IPS-NIHi7 (cell line): Measurements from ENCODE around the gene FAT1.

Experiments used
- DNase-seq: peaks from one replicate; pipeline ENCODE4 v3.0.0; 2012; ENCODE audit warnings: mixed read lengths; ENCODE audit errors: extremely low spot score

Gene FAT1

DNA sequence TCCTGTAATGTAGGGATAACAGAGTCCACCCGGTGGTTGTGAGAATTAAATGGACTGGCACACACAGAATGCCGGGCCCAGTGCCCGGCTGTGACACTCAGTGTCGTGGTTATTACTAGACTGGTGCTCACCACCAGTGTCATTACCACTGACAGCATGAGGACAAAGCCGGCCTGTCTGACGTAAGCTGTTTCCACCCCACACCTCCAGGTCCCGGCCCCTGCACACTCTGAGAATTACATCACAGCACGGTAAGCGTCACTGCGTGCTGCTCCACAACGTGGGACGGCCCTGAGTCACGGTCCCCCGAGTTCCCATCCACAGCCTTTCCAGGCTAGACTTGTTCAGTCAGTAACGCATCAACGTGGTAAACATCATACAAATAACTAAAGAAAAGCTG is 22.9 kb downstream of the FAT1 start:
- DNase-seq, result no peak

DNA sequence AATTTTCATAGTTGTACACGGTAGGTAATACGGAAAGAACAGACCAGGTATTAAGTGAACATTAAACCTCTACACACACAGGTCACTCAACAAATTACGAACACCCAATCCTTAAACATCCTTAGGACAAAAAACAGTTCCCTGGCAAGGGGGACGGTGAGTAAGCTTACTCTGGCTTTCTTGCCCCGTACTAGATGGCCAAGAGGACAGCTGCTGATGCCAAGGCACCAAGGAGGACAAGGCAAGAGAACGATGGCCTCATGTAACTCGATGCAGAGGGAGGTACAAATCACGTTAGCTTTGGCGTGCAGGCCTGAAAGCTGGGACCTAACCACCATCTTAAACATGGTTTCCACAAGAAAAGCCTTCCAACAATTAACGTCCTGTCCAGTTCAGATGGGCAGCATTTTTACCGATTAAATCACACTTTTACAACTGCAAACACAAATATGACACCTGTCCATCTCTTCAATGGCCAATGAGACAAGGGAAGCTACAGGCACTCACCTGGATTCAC is 23.7 kb downstream of the FAT1 start:
- no peak for DNase-seq

DNA sequence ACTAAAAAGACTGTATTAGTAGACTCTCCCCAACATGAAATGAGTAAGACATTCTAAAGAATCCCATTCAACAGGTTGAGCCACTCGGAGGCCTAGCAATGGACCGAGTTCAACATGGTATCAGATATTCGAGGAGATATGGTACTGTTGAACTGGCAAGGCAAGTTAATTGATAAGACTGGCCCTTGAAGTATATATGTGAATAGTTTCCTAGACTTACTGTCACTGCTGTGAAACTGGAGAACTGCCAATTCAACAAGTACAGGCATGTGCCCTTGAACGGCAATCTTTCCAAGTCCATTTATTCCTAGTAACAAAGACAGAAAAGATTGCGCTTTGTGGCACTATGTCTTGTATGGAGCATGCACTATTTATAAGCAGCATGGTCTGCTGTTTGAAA is 24.4 kb downstream of the FAT1 start:
- no peak for DNase-seq

DNA sequence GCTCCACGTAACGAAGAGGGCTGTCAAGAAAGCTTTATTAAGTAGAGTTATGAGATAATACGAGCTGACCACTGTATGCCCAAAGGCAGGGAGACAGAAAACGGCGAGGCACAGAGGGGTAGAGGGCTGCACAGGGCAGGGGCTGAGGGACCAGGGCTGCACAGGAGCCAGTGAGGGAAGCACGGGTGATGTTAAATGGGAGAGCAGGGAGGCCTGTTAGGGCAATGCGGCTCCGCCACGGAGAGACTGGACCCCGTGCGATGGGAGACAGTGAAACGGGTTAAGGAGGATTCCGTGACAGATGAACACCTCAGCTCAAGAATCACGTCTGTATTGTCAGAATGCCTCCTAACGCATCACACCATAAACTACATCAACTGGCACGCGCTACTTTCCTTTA is 25.1 kb downstream of the FAT1 start:
- no peak for DNase-seq

DNA sequence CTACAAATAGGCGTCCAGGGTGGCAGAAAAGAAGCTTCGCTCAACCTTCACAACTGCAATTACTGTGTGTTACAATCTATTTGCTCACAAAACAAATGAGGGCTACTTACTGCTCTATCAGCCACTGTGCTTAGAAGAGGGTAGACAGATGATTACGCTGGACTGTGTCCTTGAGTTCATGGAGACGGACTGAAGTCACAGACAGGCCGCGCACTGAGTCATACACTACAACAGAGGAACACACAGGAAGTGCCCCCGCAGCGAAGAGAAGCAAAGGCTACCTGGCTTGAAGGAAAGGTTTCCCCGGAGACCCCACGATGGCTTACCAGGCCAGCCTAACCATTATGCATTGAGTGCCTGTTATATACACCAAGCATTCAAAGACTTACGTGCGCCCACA is 25.6 kb downstream of the FAT1 start:
- no peak for DNase-seq

DNA sequence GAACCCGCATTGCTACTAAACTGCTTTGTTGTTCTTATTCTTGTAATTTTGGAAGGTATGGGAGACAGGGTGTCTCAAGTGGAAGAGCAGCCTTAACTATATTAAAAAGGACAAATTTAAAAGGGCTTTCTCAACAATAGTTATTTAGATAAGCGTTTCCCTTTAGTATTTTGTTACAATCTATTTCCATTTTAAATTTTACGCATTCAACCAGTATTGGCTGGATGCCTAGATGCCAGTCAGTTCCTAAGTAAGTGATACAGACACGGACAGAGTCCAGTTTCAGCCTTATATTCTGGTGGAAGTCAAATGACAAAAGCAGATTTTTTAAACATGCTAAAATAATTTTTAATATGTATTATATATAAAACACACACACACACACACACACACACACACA is 28.3 kb downstream of the FAT1 start:
- no peak for DNase-seq

DNA sequence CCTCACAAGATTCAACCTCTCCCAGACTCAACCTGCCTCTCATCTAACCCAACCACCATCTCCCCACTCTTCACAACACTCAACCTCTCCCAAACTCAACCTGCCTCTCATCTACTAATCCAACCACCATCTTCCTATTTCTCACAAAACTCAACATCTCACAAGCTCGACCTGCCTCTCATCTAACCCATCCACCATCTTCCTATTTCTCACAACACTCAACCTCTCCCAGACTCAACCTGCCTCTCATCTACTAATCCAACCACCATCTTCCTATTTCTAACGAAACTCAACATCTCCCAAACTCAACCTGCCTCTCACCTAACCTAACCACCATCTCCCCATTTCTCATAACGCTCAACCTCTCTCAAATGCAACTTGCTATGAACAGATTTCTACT is 29.8 kb downstream of the FAT1 start:
- no peak for DNase-seq

DNA sequence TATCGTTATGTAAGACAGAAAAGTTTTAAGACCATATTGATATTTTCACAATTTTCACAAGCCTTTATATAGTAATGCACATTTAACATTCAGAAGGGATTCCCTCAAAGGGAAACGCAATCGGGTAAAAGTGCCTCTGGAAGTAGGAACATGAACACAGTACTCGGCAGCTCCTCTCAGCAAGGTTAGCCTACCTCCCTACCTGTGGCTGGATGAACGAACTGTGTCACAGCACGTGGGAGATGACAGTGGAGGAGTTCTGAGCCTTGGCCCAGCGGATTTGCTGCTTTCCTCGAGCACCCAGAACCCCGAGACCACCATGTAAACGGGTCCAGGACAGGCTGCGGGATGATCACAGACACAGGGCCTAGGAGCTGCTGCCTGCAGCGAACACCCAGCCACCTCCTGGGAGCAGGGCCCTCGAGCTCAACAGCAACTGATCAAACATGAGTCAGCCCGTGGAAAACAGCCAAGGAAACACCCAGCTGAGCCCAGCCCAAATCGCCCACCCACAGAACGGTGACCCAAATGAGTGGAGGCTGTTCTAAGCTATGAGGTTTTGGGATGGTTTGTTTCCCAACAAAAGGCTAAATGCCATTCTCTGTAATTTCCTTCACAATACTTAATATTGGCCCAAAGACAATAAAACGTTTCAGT is 30.4 kb downstream of the FAT1 start:
- no peak for DNase-seq

DNA sequence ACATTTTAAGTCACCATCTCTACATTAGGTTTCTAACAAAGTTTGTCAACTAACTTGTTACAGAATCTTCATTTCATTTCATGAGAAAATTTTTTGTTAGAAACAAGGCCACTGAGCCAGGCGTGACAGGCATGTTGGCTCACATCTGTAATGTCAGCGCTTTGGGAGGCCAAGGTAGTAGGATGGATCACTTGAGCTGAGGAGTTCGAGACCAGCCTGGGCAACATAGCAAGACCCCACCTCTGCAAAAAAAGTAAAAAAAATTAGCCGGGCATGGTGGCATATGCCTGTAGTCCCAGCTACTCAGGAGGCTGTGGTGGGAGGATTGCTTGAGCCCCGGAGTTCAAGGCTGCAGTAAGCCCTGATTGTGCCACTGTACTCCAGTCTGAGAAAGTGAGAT is 32.3 kb downstream of the FAT1 start:
- DNase-seq, result no peak

DNA sequence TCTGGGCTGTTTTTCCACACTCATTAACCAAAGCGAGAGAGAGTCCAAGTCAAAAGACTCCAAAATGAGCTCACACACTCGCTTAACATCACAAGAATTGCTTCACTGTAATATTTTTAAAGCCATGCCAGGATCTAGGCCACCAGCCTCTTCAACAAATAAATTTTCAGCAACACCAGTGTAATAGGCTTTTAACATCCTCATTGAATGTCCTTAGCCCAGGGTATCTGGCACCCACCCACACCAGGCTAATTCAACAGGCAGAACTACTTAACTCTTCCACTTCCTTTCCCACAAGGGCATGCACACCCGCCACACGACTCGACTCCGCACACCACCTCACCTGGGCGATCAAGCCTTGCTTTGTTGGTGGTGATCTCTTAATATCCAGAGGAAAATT is 34.2 kb downstream of the FAT1 start:
- DNase-seq, result no peak

DNA sequence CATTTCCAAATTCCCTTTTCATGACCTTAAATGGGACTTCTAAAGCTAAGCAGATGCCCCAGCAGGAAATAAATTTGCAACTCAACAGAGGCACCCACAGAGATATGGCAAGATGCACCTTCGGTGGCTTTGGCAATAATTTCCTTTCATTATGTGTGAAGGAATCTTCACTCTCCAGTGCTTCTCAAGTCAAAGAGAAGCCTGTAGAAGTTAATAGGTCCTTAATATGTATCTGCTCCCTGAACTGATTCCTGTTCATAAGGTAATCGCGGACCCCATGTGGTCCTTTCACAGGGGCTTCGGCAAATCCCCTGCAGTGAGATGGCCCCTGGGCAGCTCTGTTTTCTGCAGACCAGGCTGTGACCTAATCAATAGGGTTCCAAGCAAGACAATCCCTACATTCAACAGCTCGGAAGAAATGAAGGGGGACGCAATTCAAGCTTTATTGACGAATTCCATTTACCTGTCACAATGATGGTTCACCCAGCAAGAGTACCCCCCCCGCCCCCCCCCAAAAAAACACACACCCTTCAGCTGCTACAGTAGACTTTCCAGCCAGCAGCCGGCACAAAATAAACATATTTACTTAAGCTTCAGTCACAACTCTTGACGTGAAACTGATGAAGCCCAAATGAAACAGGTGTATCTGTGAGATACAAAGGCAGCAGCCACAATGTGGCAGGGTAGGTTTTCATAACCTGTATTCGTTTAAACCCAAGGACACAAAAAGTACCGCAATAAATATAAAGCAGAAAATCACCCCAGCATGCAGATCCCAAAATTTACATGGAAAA is 35.3 kb downstream of the FAT1 start:
- peak; percentile 36 for DNase-seq

DNA sequence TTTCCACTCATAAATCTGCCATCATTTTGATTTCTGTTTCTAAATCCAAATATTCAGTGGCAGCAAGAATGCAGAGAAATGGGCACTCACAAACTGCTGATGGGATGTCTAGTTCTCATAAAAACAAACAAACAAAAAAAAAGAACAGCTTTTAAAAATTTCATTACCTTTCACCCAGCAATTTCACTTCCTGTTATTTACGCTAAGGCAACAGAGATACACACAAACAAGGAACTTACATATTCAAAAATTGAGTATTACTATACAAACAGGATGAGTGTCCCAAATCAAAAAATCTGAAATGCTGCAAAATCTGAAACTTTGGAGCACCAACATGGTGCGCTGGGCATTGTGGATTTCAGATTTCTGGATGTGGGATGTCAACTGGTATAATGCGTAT is 36.4 kb downstream of the FAT1 start:
- DNase-seq, result no peak

DNA sequence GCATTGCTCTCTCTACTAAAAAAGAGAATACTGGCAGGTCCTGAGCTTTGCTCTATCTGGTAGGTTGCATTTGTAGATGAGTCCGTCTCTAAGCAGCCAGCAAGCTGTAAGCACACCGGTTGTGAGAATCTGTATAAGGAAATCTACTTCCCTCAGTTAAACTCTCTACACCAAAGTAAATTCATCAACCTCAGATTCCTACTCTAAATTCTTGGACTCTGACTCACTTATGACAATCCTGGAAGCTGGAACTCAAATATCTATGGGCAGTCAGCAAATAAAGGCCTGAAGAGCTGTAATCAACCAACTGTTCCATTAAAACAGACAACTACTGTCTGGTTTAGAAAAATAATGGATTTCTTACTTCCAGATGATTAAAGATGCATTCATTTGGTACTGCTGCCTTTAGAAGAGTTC is 37.9 kb downstream of the FAT1 start:
- no peak for DNase-seq

DNA sequence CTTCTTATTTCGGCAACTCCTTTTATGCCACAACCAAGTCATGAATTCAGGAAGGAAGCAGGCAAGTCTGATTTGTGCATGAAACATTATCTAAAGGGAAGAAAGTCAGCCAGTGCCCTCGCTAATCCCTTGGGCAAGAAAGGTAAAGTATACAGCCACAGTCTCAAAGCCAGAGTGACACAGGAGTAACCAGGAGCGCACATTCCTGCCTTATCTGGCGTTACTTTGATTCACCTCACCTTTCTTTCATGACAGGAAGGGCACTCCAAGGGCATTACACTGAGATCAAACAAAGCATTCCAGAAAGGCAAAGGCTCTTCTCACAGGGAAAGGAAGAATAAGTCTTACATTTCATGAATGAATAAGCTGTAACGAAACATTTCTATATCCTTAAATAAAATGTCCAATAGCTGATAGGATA is 38.8 kb downstream of the FAT1 start:
- no peak for DNase-seq

DNA sequence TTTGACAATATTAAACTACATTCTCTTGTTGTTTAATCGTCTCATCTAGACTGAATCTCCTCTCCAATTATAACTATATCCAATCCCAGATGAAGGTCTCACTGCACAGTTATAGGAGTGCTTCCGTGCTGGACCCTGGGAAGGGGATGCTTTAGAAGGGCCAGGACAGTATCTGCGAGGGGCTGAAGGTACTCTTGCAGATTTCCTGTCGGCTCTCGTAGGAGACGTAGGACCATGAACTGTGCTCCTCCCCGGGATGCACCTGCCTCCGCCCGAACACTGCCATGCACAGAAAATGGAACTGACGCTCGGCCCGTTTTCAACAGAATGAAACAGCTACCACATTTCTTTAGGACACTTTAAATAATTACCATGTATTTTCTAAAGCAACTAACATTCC is 39.4 kb downstream of the FAT1 start:
- DNase-seq, result no peak

DNA sequence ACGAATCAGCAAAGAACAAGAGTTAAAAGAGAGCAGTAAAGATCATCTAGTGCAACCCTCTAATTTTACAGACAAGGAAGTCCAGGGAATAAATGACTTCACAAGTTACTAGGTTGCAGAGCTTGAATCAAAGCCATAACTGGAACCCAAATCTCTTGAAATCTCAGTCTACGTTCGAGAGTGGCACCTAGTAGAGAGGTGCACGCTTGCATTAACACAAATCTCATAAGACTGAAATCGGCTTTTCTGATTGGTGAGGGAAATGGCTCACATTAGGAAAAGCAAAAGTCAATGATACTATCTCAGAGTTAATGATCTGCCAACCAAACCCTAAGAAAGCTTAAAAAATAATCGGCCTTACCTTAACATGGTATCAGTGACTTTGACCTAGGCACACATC is 43.0 kb downstream of the FAT1 start:
- DNase-seq, result no peak

DNA sequence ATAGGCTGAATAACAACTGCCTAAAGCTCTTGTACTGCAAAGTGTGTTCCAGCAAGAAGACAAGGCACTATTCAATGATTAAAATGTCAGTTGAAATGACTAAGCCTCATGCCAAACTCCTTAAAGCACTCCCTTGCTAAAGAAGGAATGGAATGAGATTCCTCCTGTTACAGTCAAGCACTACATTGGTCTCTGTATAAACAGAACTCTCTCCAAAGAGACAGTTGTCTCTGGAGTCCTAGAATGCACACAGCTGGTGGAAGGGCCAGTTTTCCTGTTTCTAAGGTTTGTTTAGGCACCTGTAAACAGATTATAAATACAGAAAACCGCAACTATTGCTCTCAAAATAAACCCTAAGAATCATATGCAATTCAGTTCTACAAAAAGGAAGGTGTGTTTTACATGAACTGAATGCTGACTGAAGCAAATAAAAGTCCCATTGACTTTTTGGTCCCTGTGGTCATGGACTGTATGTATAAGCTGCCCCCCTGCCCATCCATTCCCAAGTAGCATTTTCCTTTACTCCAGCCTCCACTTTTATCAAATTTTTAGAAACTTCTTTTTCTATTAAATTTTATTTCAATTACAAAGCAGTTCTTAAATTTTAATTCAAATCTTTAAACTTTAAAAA is 47.0 kb downstream of the FAT1 start:
- DNase-seq, result no peak

DNA sequence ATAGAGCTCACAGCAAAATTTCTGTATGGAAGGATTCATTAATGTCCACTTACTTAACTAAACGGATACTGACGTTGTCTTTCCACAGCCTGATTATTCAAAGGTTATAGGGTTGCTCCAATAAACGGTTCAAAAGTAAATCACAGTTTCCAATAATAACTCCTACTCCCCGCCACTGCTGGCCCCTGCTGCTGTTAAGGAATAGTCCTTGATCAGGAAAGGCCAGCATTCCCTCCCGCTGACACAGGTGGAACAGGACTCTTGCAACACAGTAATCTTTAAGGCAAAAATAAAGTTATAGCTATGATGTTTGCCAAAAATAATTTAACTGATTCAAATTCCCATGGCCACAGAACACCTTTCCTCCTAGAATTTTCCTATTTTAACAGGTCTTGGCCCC is 53.9 kb downstream of the FAT1 start:
- no peak for DNase-seq

DNA sequence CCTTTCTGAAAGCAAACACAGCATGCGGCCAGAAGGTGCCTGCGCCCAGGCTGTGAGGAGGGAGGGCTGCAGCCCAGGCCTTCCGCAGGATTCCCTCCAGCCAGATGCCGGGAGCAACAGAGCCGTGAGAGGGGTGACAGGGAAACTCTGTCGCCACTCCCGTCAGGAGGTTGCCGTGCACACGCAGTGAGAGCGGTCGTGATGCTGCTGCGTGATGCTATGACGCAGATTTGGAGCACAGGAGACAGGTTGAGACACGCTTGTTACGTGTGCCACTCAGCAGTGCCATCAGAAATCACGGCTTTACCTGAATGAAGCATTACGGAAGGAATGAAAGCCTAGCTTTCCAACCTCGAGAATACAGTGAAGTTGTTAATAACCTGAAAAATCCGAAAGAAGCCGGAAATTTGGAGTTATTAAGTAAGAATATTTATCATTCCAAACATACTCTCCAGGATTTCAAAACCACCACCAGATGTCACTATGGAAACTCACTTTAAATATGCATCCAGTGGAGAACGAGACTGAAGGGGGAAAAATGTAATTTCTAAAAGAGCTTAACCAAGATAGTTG is 54.4 kb downstream of the FAT1 start:
- peak; percentile 67 for DNase-seq

DNA sequence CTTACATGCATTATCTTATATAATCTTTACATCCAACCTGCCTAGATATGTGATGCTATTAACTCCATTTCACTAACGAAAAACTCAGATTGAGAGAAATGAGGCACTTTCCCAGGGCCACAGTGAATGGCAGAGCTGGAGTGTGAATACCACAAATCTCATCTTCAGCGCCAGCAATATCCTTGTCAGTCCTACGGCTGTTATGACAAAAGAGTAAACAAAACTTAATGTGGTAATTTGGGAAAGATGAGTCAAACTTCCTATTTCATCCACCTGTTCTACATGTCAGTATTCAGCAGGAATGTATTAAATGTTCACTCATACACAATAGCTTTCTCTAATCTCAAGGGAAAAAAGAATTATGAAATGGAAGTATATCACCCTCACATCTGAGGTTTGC is 56.9 kb downstream of the FAT1 start:
- no peak for DNase-seq

DNA sequence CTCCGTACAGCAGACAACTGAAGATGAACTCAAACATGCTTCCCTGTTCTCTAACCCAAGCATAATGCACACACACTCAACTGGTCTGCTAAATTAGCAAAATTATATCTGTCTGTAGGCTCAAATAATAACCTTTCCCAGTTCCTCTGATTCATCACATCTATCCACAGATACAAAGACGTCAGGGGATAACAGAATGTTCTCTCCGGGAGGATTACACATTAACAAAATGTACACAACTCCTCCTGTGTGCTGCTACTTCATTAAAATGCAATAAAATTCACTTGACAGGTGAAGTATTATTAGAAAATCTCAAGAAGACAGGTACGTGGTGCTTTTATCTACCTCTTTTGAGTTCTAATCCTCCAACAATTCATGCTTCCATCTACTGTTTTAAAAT is 57.4 kb downstream of the FAT1 start:
- DNase-seq, result no peak

DNA sequence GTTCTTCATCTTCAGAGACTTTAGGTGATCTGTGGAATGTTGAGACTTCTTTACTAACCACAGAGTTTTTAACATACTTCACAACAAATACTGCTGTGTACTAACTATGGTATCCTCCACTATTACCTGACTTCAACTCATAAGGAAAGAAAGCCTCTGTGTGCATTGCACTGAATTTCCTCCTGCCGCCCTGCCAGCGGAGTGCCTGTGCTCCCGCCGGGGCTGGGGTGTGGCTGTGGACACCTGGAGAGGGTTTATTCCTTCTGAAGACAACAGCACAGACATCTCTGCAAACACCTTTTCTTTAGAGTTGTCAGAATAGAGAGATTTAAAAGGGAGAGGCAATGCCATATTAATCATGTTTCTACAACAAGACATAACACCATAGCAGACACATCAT is 63.3 kb downstream of the FAT1 start:
- DNase-seq, result no peak

DNA sequence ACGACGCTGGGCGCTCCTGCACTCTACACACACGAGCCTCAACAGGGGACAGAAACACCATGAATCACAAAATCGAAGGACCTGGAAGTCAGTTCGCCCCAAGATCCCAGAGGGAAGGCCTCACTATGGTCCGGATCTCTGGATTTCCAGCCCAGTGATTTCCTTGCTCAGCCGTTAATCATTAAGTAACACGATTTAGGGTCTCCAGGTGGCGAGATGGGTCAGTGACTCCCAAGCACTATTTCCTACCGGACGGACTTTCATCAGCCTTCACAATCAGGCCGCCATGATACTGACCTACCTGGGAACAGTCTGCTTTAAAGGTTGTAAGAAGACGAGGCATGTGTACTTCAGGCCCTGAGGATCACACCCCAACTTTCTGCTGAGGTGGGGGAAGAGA is 63.7 kb downstream of the FAT1 start:
- no peak for DNase-seq
